Measurements from ENCODE around the gene ALOX15B. TPM values are rescaled to one million over a fixed set of nuclear protein-coding genes. Genes with fewer than 3 reads are reported as not detected.

Gene ALOX15B
- total RNA-seq, 1 experiment from 2014 or later: 0.30 TPM

DNA sequence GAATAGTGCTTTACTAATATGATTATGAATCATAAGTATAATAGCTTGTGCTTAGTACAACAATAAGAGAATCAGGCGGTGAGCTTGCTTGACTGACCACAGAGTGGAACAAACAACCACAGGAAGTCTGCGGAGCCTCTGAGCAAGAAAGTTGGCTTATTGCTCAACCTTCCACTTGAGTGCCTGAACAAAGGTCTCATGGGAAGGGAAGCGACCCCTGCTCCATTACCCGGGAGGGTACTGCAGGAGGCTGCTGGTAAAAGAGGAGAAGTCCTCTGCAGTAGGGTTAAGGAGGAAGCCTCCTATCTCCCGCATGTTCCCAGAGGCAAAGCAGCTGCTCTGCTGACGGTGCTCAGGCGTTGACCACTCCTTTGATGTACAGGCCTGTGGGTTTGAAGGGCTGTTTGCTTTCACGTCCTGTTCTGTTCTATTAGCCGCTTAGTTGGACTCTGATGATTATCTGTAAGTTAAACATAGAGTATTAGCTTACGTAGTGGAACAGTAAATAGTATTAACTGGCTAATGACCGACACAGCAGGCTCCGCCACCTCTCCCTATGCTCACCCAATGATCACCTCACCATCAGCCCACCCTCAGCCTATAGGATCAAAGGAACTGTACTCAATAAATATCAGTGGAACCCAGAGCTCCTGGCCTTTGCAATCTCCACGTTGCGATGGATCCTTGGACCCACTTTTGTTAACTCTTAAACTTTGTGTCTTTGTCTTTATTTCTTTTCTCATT lies 17.5 kb downstream of the ALOX15B start:
- H3K9me3 ChIP-seq (ENCODE audit: control insufficient read depth in 1 of 2, insufficient read depth in 1 of 2, low read depth in 1 of 2, low read length in 2 of 2): no peaks in the 10 kb centered on the region
- H3K36me3 ChIP-seq (ENCODE audit: control insufficient read depth in 1 of 2, insufficient read depth in 2 of 2, low read length in 2 of 2): no peaks in the 10 kb centered on the region
- POLR2A ChIA-PET: interaction anchor here (0.8 kb wide), 1 partner anchor 117 kb away, joined by 4 read pairs; no protein-coding TSS in a partner anchor
- ATAC-seq (no peak), DNase-seq (ENCODE audit: low read depth, low spot score) (no peak)
- H2AFZ ChIP-seq (ENCODE audit: low read depth, low read length, poor library complexity, severe bottlenecking): no peak overlapping the region
- no TSS peak for BruUV-seq (replicated peaks)
- RAD21 ChIA-PET (ENCODE audit: low non-redundant PET in 1 of 2, low total read pairs in 2 of 2, uncharacterized antibody in 2 of 2, unreplicated experiment in 2 of 2): interaction anchor here in 1 of 2 experiments (1.1 kb wide), 1 partner anchor 143 kb away, joined by 3 read pairs; no protein-coding TSS in a partner anchor
- H3K79me2 ChIP-seq (ENCODE audit: insufficient read depth, low read length): no peaks in the 10 kb centered on the region
- H4K20me1 ChIP-seq (ENCODE audit: insufficient read depth): no peaks in the 10 kb centered on the region
- CTCF ChIA-PET: interaction anchor here (1.0 to 5.7 kb wide), 13 partner anchors 12 to 1010 kb away, joined by 3 to 35 read pairs (median 6); partner anchors contain the start of genes ALOXE3 and NAA38
- TF ChIP-seq ZNF274 (IDR thresholded peaks at IDR 0.05; ENCODE audit: low read depth, low read length) (no peak), ZFX (IDR thresholded peaks at IDR 0.05) (no peak), EZH2 (IDR thresholded peaks at IDR 0.05) (no peak), ELF1 (IDR thresholded peaks at IDR 0.05; ENCODE audit: borderline replicate concordance, low read depth) (no peak), RAD21 (IDR thresholded peaks at IDR 0.05; ENCODE audit: low read depth) (no peak), POLR2A (IDR thresholded peaks at IDR 0.05; ENCODE audit: borderline replicate concordance, extremely low read depth, insufficient read depth, insufficient read length) (no peak), TCF7L2 (IDR thresholded peaks at IDR 0.05; ENCODE audit: borderline replicate concordance, extremely low read depth, insufficient read depth, insufficient read length) (no peak), JUND (IDR thresholded peaks at IDR 0.05) (no peak), SP1 (IDR thresholded peaks at IDR 0.05; ENCODE audit: low read depth) (no peak), EZH2phosphoT487 (IDR thresholded peaks at IDR 0.05; ENCODE audit: borderline replicate concordance) (no peak), EGR1 (IDR thresholded peaks at IDR 0.05; ENCODE audit: low read depth) (no peak), SIN3A (IDR thresholded peaks at IDR 0.05; ENCODE audit: low read depth) (no peak)
- TF ChIP-seq, protein P1, sequence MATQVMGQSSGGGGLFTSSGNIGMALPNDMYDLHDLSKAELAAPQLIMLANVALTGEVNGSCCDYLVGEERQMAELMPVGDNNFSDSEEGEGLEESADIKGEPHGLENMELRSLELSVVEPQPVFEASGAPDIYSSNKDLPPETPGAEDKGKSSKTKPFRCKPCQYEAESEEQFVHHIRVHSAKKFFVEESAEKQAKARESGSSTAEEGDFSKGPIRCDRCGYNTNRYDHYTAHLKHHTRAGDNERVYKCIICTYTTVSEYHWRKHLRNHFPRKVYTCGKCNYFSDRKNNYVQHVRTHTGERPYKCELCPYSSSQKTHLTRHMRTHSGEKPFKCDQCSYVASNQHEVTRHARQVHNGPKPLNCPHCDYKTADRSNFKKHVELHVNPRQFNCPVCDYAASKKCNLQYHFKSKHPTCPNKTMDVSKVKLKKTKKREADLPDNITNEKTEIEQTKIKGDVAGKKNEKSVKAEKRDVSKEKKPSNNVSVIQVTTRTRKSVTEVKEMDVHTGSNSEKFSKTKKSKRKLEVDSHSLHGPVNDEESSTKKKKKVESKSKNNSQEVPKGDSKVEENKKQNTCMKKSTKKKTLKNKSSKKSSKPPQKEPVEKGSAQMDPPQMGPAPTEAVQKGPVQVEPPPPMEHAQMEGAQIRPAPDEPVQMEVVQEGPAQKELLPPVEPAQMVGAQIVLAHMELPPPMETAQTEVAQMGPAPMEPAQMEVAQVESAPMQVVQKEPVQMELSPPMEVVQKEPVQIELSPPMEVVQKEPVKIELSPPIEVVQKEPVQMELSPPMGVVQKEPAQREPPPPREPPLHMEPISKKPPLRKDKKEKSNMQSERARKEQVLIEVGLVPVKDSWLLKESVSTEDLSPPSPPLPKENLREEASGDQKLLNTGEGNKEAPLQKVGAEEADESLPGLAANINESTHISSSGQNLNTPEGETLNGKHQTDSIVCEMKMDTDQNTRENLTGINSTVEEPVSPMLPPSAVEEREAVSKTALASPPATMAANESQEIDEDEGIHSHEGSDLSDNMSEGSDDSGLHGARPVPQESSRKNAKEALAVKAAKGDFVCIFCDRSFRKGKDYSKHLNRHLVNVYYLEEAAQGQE (IDR thresholded peaks at IDR 0.05; ENCODE audit: low read depth): no peak
- TF ChIP-seq, protein P2, sequence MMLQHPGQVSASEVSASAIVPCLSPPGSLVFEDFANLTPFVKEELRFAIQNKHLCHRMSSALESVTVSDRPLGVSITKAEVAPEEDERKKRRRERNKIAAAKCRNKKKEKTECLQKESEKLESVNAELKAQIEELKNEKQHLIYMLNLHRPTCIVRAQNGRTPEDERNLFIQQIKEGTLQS (IDR thresholded peaks at IDR 0.05): no peak
- TF ChIP-seq, protein P3, sequence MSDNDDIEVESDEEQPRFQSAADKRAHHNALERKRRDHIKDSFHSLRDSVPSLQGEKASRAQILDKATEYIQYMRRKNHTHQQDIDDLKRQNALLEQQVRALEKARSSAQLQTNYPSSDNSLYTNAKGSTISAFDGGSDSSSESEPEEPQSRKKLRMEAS (IDR thresholded peaks at IDR 0.05): no peak
- TF ChIP-seq, protein P4, sequence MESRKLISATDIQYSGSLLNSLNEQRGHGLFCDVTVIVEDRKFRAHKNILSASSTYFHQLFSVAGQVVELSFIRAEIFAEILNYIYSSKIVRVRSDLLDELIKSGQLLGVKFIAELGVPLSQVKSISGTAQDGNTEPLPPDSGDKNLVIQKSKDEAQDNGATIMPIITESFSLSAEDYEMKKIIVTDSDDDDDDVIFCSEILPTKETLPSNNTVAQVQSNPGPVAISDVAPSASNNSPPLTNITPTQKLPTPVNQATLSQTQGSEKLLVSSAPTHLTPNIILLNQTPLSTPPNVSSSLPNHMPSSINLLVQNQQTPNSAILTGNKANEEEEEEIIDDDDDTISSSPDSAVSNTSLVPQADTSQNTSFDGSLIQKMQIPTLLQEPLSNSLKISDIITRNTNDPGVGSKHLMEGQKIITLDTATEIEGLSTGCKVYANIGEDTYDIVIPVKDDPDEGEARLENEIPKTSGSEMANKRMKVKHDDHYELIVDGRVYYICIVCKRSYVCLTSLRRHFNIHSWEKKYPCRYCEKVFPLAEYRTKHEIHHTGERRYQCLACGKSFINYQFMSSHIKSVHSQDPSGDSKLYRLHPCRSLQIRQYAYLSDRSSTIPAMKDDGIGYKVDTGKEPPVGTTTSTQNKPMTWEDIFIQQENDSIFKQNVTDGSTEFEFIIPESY (IDR thresholded peaks at IDR 0.05; ENCODE audit: extremely low read depth, insufficient replicate concordance, low read length): no peak
- H3K9ac ChIP-seq (ENCODE audit: low read length): no peak overlapping the region
- no peaks in the 10 kb centered on the region for H3K27me3 ChIP-seq (ENCODE audit: insufficient read depth, low read length)
- no peaks in the 10 kb centered on the region for H3K9me2 ChIP-seq (ENCODE audit: insufficient read depth)
- no peak overlapping the region for H3K27ac ChIP-seq (ENCODE audit: low read depth, low read length)
- H3K4me1 ChIP-seq (ENCODE audit: control insufficient read depth in 1 of 2, insufficient read depth in 2 of 2, low read length in 2 of 2): peaks cover 0 to 20% of the 10 kb centered on the region in 2 experiments; a peak in 3 of 4 replicates
- intact Hi-C loops (cut with micrococcal nuclease): loop anchor here (2.0 to 5.0 kb wide), 3 partner anchors 194 to 424 kb away; partner anchors contain the start of gene SHBG
- H3K4me2 ChIP-seq (ENCODE audit: low read length): no peak overlapping the region
- H3K4me3 ChIP-seq (replicated peaks in 1 of 2; ENCODE audit: low read depth in 1 of 2, low read length in 2 of 2): no peak overlapping the region

All from HCT116 (cell line).